ENCODE results near the gene CD84.

GRCh38 chr1:160607672-160608032 is 28.4 kb upstream of the CD84 start:
- TF ChIP-seq CTCF (IDR thresholded peaks at IDR 0.05 in 4 of 5, conservative IDR thresholded peaks at IDR 0.05 in 1 of 5) (no peak), POLR2A (IDR thresholded peaks at IDR 0.05) (no peak)
